IMR-90 (cell line): ENCODE measurements around the gene STIM1.

Experiments
- MXI1 ChIP-seq: IDR thresholded peaks from 2 replicates; pipeline ENCODE4 v1.6.1; 2012; ENCODE audit warnings: low read depth, mild to moderate bottlenecking, low read length, moderate library complexity, borderline replicate concordance
- NFE2L2 ChIP-seq: fragments of 150-350 bp; IDR thresholded peaks from 2 replicates; pipeline ENCODE4 v1.6.1; 2016; ENCODE audit warnings: low read depth, mild to moderate bottlenecking, low read length
- POLR2A ChIP-seq: IDR thresholded peaks from 2 replicates; pipeline ENCODE4 v1.6.1; 2012; ENCODE audit warnings: mild to moderate bottlenecking, low read depth, low read length
- RCOR1 ChIP-seq: IDR thresholded peaks from 2 replicates; pipeline ENCODE4 v1.6.1; 2012; ENCODE audit warnings: mild to moderate bottlenecking, low read length, improper control_type of control experiment; ENCODE audit not compliant: insufficient replicate concordance
- USF2 ChIP-seq: fragments of 150-350 bp; IDR thresholded peaks from 2 replicates; pipeline ENCODE4 v1.6.1; 2017; ENCODE audit warnings: mild to moderate bottlenecking, antibody characterized with exemption, low read length, low read depth
- TF ChIP-seq, protein P1 (sequence below): conservative IDR thresholded peaks from 2 replicates; pipeline ENCODE4 v1.5.1; 2012; ENCODE audit warnings: mild to moderate bottlenecking, low read depth, low read length, improper control_type of control experiment

DNA sequence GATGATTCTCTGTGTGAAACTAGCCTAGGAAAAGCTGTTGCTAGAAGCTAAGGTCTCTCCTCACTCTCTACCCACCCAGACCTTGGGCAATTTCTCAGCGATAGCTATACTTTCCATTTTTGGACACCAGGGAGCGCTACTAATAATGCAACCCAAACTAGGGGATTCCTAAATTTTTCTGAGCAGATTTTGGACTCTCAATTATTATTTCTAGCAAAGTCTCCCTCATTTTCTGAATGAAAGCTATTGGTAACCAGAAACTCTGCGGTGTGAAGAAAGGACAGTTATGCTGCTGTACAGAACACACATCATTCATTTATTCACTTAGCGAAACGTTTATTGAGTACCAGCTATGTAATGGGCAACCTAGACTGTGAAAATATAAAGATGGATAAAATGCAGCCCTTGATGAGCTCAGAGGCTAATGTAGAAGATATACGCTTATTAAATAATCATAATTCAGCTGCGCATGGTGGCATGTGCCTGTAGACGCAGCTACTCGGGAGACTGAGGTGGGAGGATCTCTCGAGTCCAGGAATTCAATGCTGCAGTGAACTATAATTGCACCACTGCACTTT lies 6.1 kb upstream of the STIM1 start:
- TF ChIP-seq, protein P1, sequence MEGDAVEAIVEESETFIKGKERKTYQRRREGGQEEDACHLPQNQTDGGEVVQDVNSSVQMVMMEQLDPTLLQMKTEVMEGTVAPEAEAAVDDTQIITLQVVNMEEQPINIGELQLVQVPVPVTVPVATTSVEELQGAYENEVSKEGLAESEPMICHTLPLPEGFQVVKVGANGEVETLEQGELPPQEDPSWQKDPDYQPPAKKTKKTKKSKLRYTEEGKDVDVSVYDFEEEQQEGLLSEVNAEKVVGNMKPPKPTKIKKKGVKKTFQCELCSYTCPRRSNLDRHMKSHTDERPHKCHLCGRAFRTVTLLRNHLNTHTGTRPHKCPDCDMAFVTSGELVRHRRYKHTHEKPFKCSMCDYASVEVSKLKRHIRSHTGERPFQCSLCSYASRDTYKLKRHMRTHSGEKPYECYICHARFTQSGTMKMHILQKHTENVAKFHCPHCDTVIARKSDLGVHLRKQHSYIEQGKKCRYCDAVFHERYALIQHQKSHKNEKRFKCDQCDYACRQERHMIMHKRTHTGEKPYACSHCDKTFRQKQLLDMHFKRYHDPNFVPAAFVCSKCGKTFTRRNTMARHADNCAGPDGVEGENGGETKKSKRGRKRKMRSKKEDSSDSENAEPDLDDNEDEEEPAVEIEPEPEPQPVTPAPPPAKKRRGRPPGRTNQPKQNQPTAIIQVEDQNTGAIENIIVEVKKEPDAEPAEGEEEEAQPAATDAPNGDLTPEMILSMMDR = peak; percentile 75
- no peak for TF ChIP-seq MXI1
- no peak for TF ChIP-seq POLR2A
- no peak for TF ChIP-seq RCOR1
- no peak for TF ChIP-seq NFE2L2
- no peak for TF ChIP-seq USF2
